H1 (cell line): ENCODE measurements around the gene CREB3. TPM values are rescaled to one million over a fixed set of nuclear protein-coding genes. Genes with fewer than 3 reads are reported as not detected.

Experiments
- CTCF ChIA-PET: fragments of 300-600 bp; sonication (Branson Sonifier 250); formaldehyde crosslinking; loops from one replicate; lab custom pipeline; 2021; ENCODE audit not compliant: partially characterized antibody; lab: Charles Lee
- POLR2A ChIA-PET: fragments of 300-600 bp; sonication (Branson Sonifier 250); formaldehyde crosslinking; loops from one replicate; lab custom pipeline; 2021; ENCODE audit warnings: inconsistent platforms; ENCODE audit not compliant: partially characterized antibody; lab: Charles Lee
- DNase-seq, 2 experiments: peaks; one replicate each; pipeline versions ENCODE4 v3.0.0 to v3.0.0-alpha.2; 2010 to 2022; ENCODE audit warnings: low spot score in 2 of 2, low read depth in 1 of 2, mixed read lengths in 1 of 2
- FAIRE-seq: peaks from 2 replicates; lab custom pipeline; 2011; peaks lifted over from hg19 to GRCh38; lab: Jason Lieb, UNC
- H2AFZ ChIP-seq: 2 replicates; pipeline ENCODE4 v1.8.1; 2012; ENCODE audit warnings: low read length, inconsistent platforms
- H2AK5ac ChIP-seq: 2 replicates; pipeline ENCODE4 v1.6.1; 2013; ENCODE audit warnings: low read depth, low read length
- H2BK120ac ChIP-seq: replicated peaks from 2 replicates; pipeline ENCODE3; 2013; ENCODE audit warnings: low read depth, low read length, inconsistent platforms
- H2BK12ac ChIP-seq: 2 replicates; pipeline ENCODE4 v1.6.1; 2013; ENCODE audit warnings: low read depth, low read length
- H2BK15ac ChIP-seq: 2 replicates; pipeline ENCODE4 v1.6.1; 2013; ENCODE audit warnings: low read length
- H2BK20ac ChIP-seq: 2 replicates; pipeline ENCODE4 v1.6.1; 2013; ENCODE audit warnings: low read length
- H2BK5ac ChIP-seq: 2 replicates; pipeline ENCODE4 v1.6.1; 2013; ENCODE audit warnings: low read depth, low read length
- H3K14ac ChIP-seq: 2 replicates; pipeline ENCODE4 v1.6.1; 2013; ENCODE audit warnings: inconsistent platforms; ENCODE audit not compliant: insufficient read length
- H3K18ac ChIP-seq: 2 replicates; pipeline ENCODE4 v1.6.1; 2013; ENCODE audit warnings: low read length; ENCODE audit errors: extremely low read depth
- H3K23ac ChIP-seq: 2 replicates; pipeline ENCODE4 v1.6.1; 2013; ENCODE audit warnings: inconsistent platforms; ENCODE audit not compliant: insufficient read length
- H3K23me2 ChIP-seq: 2 replicates; pipeline ENCODE4 v1.6.1; 2013; ENCODE audit warnings: low read depth, low read length
- H3K27ac ChIP-seq: 2 replicates; pipeline ENCODE4 v1.6.1; 2011; ENCODE audit warnings: low read depth, low read length, inconsistent platforms
- H3K27me3 ChIP-seq, 4 experiments: replicated peaks in 1 of 4; 1 replicate in 1 of 4; 2 replicates in 3 of 4; pipeline versions ENCODE4 v1.6.1 to v1.8.1; 2011 to 2013; ENCODE audit warnings: low read length in 3 of 4, mild to moderate bottlenecking in 3 of 4, inconsistent platforms in 2 of 4, mixed read lengths in 2 of 4, moderate library complexity in 1 of 4; ENCODE audit not compliant: control insufficient read depth in 3 of 4, insufficient read depth in 3 of 4; ENCODE audit errors: extremely low read depth in 1 of 4
- H3K36me3 ChIP-seq, 4 experiments: 2 replicates each; pipeline versions ENCODE4 v1.6.1 to v1.8.1; 2011 to 2013; ENCODE audit warnings: mild to moderate bottlenecking in 4 of 4, low read length in 3 of 4, moderate library complexity in 2 of 4, control low read depth in 1 of 4, inconsistent platforms in 1 of 4; ENCODE audit not compliant: insufficient read depth in 4 of 4, control insufficient read depth in 2 of 4
- H3K4ac ChIP-seq: replicated peaks from 2 replicates; pipeline ENCODE3; 2013; ENCODE audit warnings: low read length, low read depth, mixed read lengths, inconsistent platforms; ENCODE audit not compliant: insufficient read length
- H3K4me1 ChIP-seq, 4 experiments: replicated peaks in 1 of 4; 1 replicate in 1 of 4; 2 replicates in 3 of 4; pipeline versions ENCODE4 v1.6.1 to v1.8.1; 2011 to 2013; ENCODE audit warnings: low read length in 3 of 4, inconsistent platforms in 2 of 4, mixed read lengths in 1 of 4; ENCODE audit not compliant: insufficient read depth in 4 of 4, control insufficient read depth in 3 of 4
- H3K4me2 ChIP-seq, 2 experiments: 2 replicates each; pipeline versions ENCODE4 v1.6.1 to v1.8.1; 2011 to 2013; ENCODE audit warnings: low read depth in 2 of 2, low read length in 2 of 2, control low read depth in 1 of 2, inconsistent platforms in 1 of 2, mild to moderate bottlenecking in 1 of 2; ENCODE audit not compliant: insufficient read depth in 1 of 2
- H3K4me3 ChIP-seq, 4 experiments: fragments of 200-600, 300-600 bp in 1 of 4; sonication (generic), shearing (Covaris generic), sonication (Bioruptor Twin) in 1 of 4; 2 replicates each; pipeline versions ENCODE4 v1.5.1 to v1.8.1; 2011 to 2016; ENCODE audit warnings: low read length in 4 of 4, low read depth in 3 of 4, control low read depth in 2 of 4, inconsistent platforms in 2 of 4, mild to moderate bottlenecking in 2 of 4, mixed read lengths in 1 of 4, moderate library complexity in 1 of 4; ENCODE audit not compliant: insufficient read depth in 2 of 4; ENCODE audit errors: extremely low read depth in 1 of 4
- H3K56ac ChIP-seq: replicated peaks from 2 replicates; pipeline ENCODE3; 2013; ENCODE audit warnings: low read depth, mild to moderate bottlenecking, mixed read lengths, low read length, inconsistent platforms; ENCODE audit not compliant: insufficient read length
- H3K79me1 ChIP-seq: 2 replicates; pipeline ENCODE4 v1.6.1; 2013; ENCODE audit warnings: low read depth, low read length, control low read depth
- H3K79me2 ChIP-seq, 2 experiments: 2 replicates each; pipeline versions ENCODE4 v1.6.1 to v1.8.1; 2012 to 2013; ENCODE audit warnings: low read length in 2 of 2, mild to moderate bottlenecking in 2 of 2, inconsistent platforms in 1 of 2; ENCODE audit not compliant: insufficient read depth in 2 of 2, control insufficient read depth in 1 of 2
- H3K9ac ChIP-seq, 4 experiments: replicated peaks in 1 of 4; 1 replicate in 1 of 4; 2 replicates in 3 of 4; pipeline versions ENCODE4 v1.6.1 to v1.8.1; 2011 to 2013; ENCODE audit warnings: low read depth in 3 of 4, low read length in 3 of 4, control low read depth in 2 of 4, mild to moderate bottlenecking in 2 of 4, moderate library complexity in 2 of 4, inconsistent platforms in 1 of 4; ENCODE audit errors: extremely low read depth in 1 of 4
- H3K9me3 ChIP-seq, 2 experiments: 2 replicates each; pipeline versions ENCODE4 v1.6.1 to v1.8.1; 2012 to 2013; ENCODE audit warnings: mild to moderate bottlenecking in 2 of 2, moderate library complexity in 2 of 2, control low read depth in 1 of 2, inconsistent platforms in 1 of 2, low read depth in 1 of 2, low read length in 1 of 2, mixed read lengths in 1 of 2; ENCODE audit not compliant: insufficient read depth in 2 of 2
- H4K20me1 ChIP-seq, 2 experiments: replicated peaks in 1 of 2; 2 replicates each; pipeline versions ENCODE3 to v1.8.1; 2011 to 2013; ENCODE audit warnings: inconsistent platforms in 2 of 2, low read length in 2 of 2, mild to moderate bottlenecking in 1 of 2; ENCODE audit not compliant: insufficient read depth in 2 of 2, control insufficient read depth in 1 of 2
- H4K5ac ChIP-seq: 2 replicates; pipeline ENCODE4 v1.6.1; 2013; ENCODE audit warnings: low read length, low read depth, mixed read lengths, inconsistent platforms; ENCODE audit not compliant: insufficient read length
- H4K8ac ChIP-seq: 2 replicates; pipeline ENCODE4 v1.8.0; 2013; ENCODE audit warnings: mild to moderate bottlenecking, moderate library complexity, low read length, inconsistent platforms; ENCODE audit not compliant: insufficient read depth; ENCODE audit errors: extremely low read depth
- H4K91ac ChIP-seq: replicated peaks from 2 replicates; pipeline ENCODE3; 2013; ENCODE audit warnings: low read length, mixed read lengths, inconsistent platforms; ENCODE audit not compliant: insufficient read length
- BCL11A ChIP-seq, 2 experiments: IDR thresholded peaks; one replicate each; pipeline ENCODE4 v1.6.1; 2011; ENCODE audit warnings: low read depth in 2 of 2, low read length in 2 of 2, mild to moderate bottlenecking in 2 of 2
- CTBP2 ChIP-seq: IDR thresholded peaks from 2 replicates; pipeline ENCODE4 v1.7.0; 2011; ENCODE audit warnings: borderline replicate concordance, mild to moderate bottlenecking, moderate library complexity, mixed read lengths, low read length; ENCODE audit not compliant: insufficient read depth, insufficient read length
- FOSL1 ChIP-seq: IDR thresholded peaks from 2 replicates; pipeline ENCODE4 v1.6.1; 2011; ENCODE audit warnings: mild to moderate bottlenecking, low read depth, low read length, moderate library complexity; ENCODE audit not compliant: insufficient read depth
- POLR2A ChIP-seq, 2 experiments: IDR thresholded peaks; 1 replicate in 1 of 2; 2 replicates in 1 of 2; pipeline ENCODE4 v1.6.1; 2011; ENCODE audit warnings: low read depth in 2 of 2, low read length in 2 of 2, mild to moderate bottlenecking in 2 of 2; ENCODE audit errors: control extremely low read depth in 1 of 2
- POLR2AphosphoS5 ChIP-seq: IDR thresholded peaks from 2 replicates; pipeline ENCODE4 v1.6.1; 2011; ENCODE audit warnings: low read depth, low read length
- SP1 ChIP-seq: IDR thresholded peaks from 2 replicates; pipeline ENCODE4 v1.6.1; 2011; ENCODE audit warnings: low read depth, low read length
- SUZ12 ChIP-seq: fragments of 200-600 bp; sonication (generic); IDR thresholded peaks from 2 replicates; pipeline ENCODE4 v1.6.1; 2012; ENCODE audit warnings: mild to moderate bottlenecking, inconsistent platforms, low read length, moderate library complexity, mixed read lengths
- WGBS, 2 experiments: shearing (Covaris generic) in 1 of 2; methylation state at CpG; one replicate each; pipeline versions ENCODE4 v1.1.6 to v1.1.7; 2013 to 2015; ENCODE audit warnings: low lambda C conversion rate in 2 of 2, mixed read lengths in 2 of 2, inconsistent platforms in 1 of 2, low coverage in 1 of 2, missing lambda C conversion rate in 1 of 2; ENCODE audit not compliant: insufficient replicate concordance in 2 of 2, insufficient coverage in 1 of 2, insufficient read length in 1 of 2; ENCODE audit errors: extremely low coverage in 1 of 2, missing lambda C conversion rate in 1 of 2; 5-methylcytosine and 5-hydroxymethylcytosine counted together
- polyA plus RNA-seq, 7 experiments: library from polyadenylated mRNA; depleted of rRNA in 3 of 7; stranded (reverse) in 5 of 7; unstranded in 2 of 7; fragments of >200 nt in 5 of 7; fragments of 200-250 nt in 2 of 7; gene quantifications; 1 replicate in 5 of 7; 2 replicates in 1 of 7; 4 replicates in 1 of 7; pipeline versions ENCODE4 v1.2.1 to v1.2.3, GENCODE V29; 2011 to 2013; ENCODE audit warnings: missing spikeins in 2 of 7, mixed read lengths in 2 of 7
- total RNA-seq: library from RNA; stranded (reverse); fragmentation: NEBNext Ultra II Directional; extraction: Animal tissue kit (Norgen Biotek cat#: 25700); gene quantifications from 2 replicates; pipeline ENCODE4 v1.2.1, GENCODE V29; 2021
- TF ChIP-seq, protein P1 (sequence below): IDR thresholded peaks from 2 replicates; pipeline ENCODE4 v1.6.1; 2012; ENCODE audit warnings: low read length, inconsistent platforms
- TF ChIP-seq, protein P2 (sequence below): IDR thresholded peaks from 2 replicates; pipeline ENCODE4 v1.6.1; 2012; ENCODE audit warnings: inconsistent platforms

CREB3 gene
- total and polyA plus RNA-seq, 2 of the 8 experiments (the other 6 are each of a cell fraction or from before 2014, with no cell fraction given), result 24.4 to 25.7 TPM

DNA sequence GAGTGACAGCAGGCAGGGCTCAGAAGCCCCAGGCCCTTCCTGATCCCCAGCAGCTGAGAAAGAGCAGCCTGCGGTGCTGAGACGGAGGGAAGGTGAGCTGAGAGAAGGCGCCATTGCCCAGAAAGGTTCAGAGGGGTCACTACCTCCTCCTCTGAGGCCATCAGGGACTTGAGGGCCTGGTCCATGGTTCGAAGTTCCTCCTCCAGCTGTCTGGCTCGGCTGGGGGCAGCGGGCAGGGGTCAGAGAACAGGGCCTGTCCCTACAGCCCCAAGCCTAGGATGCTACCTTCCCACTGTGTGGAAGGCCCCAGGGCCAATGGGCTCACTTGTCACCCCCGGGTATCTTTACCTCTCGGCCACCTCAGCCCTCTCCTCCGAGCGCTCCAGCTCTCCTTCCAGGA, 47.5 kb upstream of the CREB3 start:
- H3K4ac ChIP-seq, result no peak overlapping the region
- H2BK120ac ChIP-seq, result no peak overlapping the region
- WGBS, 2 experiments, result 91% methylated on average over 10 of the region's 10 CpGs; no CpG with 5 or more reads in 1 of the 2 experiments
- no peak overlapping the region for H3K23ac ChIP-seq
- peaks cover 0 to 21% of the 10 kb centered on the region in 2 experiments; a peak in 2 of 4 replicates for H3K79me2 ChIP-seq
- H3K4me1 ChIP-seq, result peaks cover 6 to 22% (median 10%) of the 10 kb centered on the region in 4 experiments; a peak in 6 of 7 replicates
- H3K79me1 ChIP-seq, result peaks cover 2% of the 10 kb centered on the region; the same call in 1 of the 2 replicates
- no peak overlapping the region for H2BK15ac ChIP-seq
- H2BK12ac ChIP-seq, result no peak overlapping the region
- ChIA-PET CTCF (interaction anchor here (0.6 to 3.5 kb wide), 5 partner anchors 10 to 41 kb away, joined by 3 to 25 read pairs (median 7); no protein-coding TSS in a partner anchor), POLR2A (interaction anchor here (0.8 to 8.4 kb wide), 8 partner anchors 9 to 41 kb away, joined by 3 to 55 read pairs (median 6); partner anchors contain the start of genes ARHGEF39, CCDC107 and RMRP)
- peaks cover 5% of the 10 kb centered on the region; the same call in 1 of the 2 replicates for H3K23me2 ChIP-seq
- no peak overlapping the region for H3K9ac ChIP-seq
- no peak overlapping the region for H2AK5ac ChIP-seq
- H3K36me3 ChIP-seq, result peaks cover 14 to 46% (median 33%) of the 10 kb centered on the region in 4 experiments
- no peak overlapping the region for H3K18ac ChIP-seq
- no peak overlapping the region for H4K91ac ChIP-seq
- H3K4me3 ChIP-seq, result no peak overlapping the region
- DNase-seq, result no peak
- H3K27me3 ChIP-seq, result no peaks in the 10 kb centered on the region
- no peak overlapping the region for H4K8ac ChIP-seq
- H3K9me3 ChIP-seq, result no peaks in the 10 kb centered on the region
- FAIRE-seq, result no peak
- H2BK5ac ChIP-seq, result no peak overlapping the region
- peaks cover 10 to 12% of the 10 kb centered on the region in 2 experiments for H4K20me1 ChIP-seq
- H3K56ac ChIP-seq, result no peak overlapping the region
- H4K5ac ChIP-seq, result no peak overlapping the region
- TF ChIP-seq FOSL1 (no peak), SUZ12 (no peak), CTBP2 (no peak), POLR2AphosphoS5 (no peak), POLR2A (IDR thresholded peaks at IDR 0.05; ENCODE audit: control extremely low read depth in 1 of 2, low read depth in 2 of 2, low read length in 2 of 2) (0 out of 3 replicates have a peak, but pooled peaks of 1 of the 2 experiments have one; percentile 20), BCL11A (IDR thresholded peaks at IDR 0.05; ENCODE audit: low read depth in 2 of 2, low read length in 2 of 2) (no peak), SP1 (no peak)
- TF ChIP-seq, protein P1, sequence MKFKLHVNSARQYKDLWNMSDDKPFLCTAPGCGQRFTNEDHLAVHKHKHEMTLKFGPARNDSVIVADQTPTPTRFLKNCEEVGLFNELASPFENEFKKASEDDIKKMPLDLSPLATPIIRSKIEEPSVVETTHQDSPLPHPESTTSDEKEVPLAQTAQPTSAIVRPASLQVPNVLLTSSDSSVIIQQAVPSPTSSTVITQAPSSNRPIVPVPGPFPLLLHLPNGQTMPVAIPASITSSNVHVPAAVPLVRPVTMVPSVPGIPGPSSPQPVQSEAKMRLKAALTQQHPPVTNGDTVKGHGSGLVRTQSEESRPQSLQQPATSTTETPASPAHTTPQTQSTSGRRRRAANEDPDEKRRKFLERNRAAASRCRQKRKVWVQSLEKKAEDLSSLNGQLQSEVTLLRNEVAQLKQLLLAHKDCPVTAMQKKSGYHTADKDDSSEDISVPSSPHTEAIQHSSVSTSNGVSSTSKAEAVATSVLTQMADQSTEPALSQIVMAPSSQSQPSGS, result no peak
- TF ChIP-seq, protein P2, sequence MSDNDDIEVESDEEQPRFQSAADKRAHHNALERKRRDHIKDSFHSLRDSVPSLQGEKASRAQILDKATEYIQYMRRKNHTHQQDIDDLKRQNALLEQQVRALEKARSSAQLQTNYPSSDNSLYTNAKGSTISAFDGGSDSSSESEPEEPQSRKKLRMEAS, result no peak
- TF ChIP-seq, all 59 proteins: peak for 1
- H2AFZ ChIP-seq, result no peak overlapping the region
- H3K4me2 ChIP-seq, result no peak overlapping the region
- H3K14ac ChIP-seq, result no peak overlapping the region
- no peak overlapping the region for H3K27ac ChIP-seq
- H2BK20ac ChIP-seq, result no peak overlapping the region
